ENCODE data around the gene RAPSN. TPM values are rescaled to one million over a fixed set of nuclear protein-coding genes. Genes with fewer than 3 reads are reported as not detected.

The RAPSN gene
- total and polyA plus RNA-seq, 2 of the 8 experiments (the other 6 are each of a cell fraction or from before 2014, with no cell fraction given) = 0.06 to 0.34 TPM

DNA sequence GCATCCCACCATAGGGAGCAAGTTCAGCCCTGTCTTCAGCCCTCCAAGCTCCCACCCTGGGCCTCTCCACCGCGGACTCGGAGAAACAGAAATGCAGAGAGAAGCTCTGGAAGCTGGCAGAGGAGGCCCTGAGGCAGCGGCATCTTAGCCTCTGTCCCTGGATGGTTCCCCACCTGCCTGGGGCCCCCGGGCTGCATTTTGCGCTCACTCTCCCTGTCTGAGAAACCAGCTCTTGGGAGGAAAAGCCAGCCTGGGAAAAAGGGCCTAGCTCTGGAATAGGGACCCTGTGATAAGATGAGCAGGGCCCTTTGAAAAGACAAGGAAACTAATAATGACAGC, 58.5 kb downstream of the RAPSN start:
- DNase-seq (ENCODE audit: low read depth in 1 of 2, low spot score in 2 of 2) = no peak
- H4K20me1 ChIP-seq (replicated peaks in 1 of 2; ENCODE audit: control insufficient read depth in 1 of 2, insufficient read depth in 2 of 2, low read length in 2 of 2) = no peaks in the 10 kb centered on the region
- no peak overlapping the region for H3K9ac ChIP-seq (replicated peaks in 1 of 4; ENCODE audit: extremely low read depth in 1 of 4, low read depth in 3 of 4, low read length in 3 of 4)
- no peaks in the 10 kb centered on the region for H3K27me3 ChIP-seq (replicated peaks in 1 of 4; ENCODE audit: control insufficient read depth in 3 of 4, extremely low read depth in 1 of 4, insufficient read depth in 3 of 4, low read length in 3 of 4)
- peaks cover 0 to 7% (median 0%) of the 10 kb centered on the region in 4 experiments; a peak in 2 of 7 replicates for H3K4me1 ChIP-seq (replicated peaks in 1 of 4; ENCODE audit: control insufficient read depth in 3 of 4, insufficient read depth in 4 of 4, low read length in 3 of 4)
- H3K4me2 ChIP-seq (ENCODE audit: insufficient read depth in 1 of 2, low read depth in 2 of 2, low read length in 2 of 2) = no peak overlapping the region
- H3K14ac ChIP-seq (ENCODE audit: insufficient read length) = no peak overlapping the region
- no peak overlapping the region for H2AFZ ChIP-seq (ENCODE audit: low read length)
- H2BK20ac ChIP-seq (ENCODE audit: low read length) = no peak overlapping the region
- CTCF ChIA-PET (ENCODE audit: partially characterized antibody) = interaction anchor here (1.1 to 10.7 kb wide), 7 partner anchors 10 to 185 kb away, joined by 3 to 78 read pairs (median 7); no protein-coding TSS in a partner anchor
- H4K91ac ChIP-seq (replicated peaks; ENCODE audit: insufficient read length, low read length) = no peak overlapping the region
- no peak overlapping the region for H2BK12ac ChIP-seq (ENCODE audit: low read depth, low read length)
- no peaks in the 10 kb centered on the region for H3K36me3 ChIP-seq (ENCODE audit: control insufficient read depth in 2 of 4, insufficient read depth in 4 of 4, low read length in 3 of 4)
- H3K27ac ChIP-seq (ENCODE audit: low read depth, low read length) = no peak overlapping the region
- no peak overlapping the region for H2BK15ac ChIP-seq (ENCODE audit: low read length)
- H3K18ac ChIP-seq (ENCODE audit: extremely low read depth, low read length) = no peak overlapping the region
- no peaks in the 10 kb centered on the region for H3K79me2 ChIP-seq (ENCODE audit: control insufficient read depth in 1 of 2, insufficient read depth in 2 of 2, low read length in 2 of 2)
- H3K4me3 ChIP-seq (ENCODE audit: extremely low read depth in 1 of 4, insufficient read depth in 2 of 4, low read depth in 3 of 4, low read length in 4 of 4) = no peak overlapping the region
- 89% methylated on average over 6 of the region's 6 CpGs; no CpG with 5 or more reads in 1 of the 2 experiments for WGBS, 2 experiments (ENCODE audit: extremely low coverage in 1 of 2, insufficient coverage in 1 of 2, insufficient read length in 1 of 2, insufficient replicate concordance in 2 of 2, low coverage in 1 of 2, low lambda C conversion rate in 2 of 2, missing lambda C conversion rate in 1 of 2)
- no peak overlapping the region for H2AK5ac ChIP-seq (ENCODE audit: low read depth, low read length)
- H2BK120ac ChIP-seq (replicated peaks; ENCODE audit: low read depth, low read length) = no peak overlapping the region
- H2BK5ac ChIP-seq (ENCODE audit: low read depth, low read length) = no peak overlapping the region
- POLR2A ChIA-PET (ENCODE audit: partially characterized antibody) = interaction anchor here (1.2 to 5.4 kb wide), 3 partner anchors 9 to 15 kb away, joined by 3 to 29 read pairs (median 4); no protein-coding TSS in a partner anchor
- no peaks in the 10 kb centered on the region for H3K79me1 ChIP-seq (ENCODE audit: low read depth, low read length)
- no peak overlapping the region for H3K23ac ChIP-seq (ENCODE audit: insufficient read length)
- H3K4ac ChIP-seq (replicated peaks; ENCODE audit: insufficient read length, low read depth, low read length) = no peak overlapping the region
- no peaks in the 10 kb centered on the region for H3K9me3 ChIP-seq (ENCODE audit: insufficient read depth in 2 of 2, low read depth in 1 of 2, low read length in 1 of 2)
- H3K56ac ChIP-seq (replicated peaks; ENCODE audit: insufficient read length, low read depth, low read length) = no peak overlapping the region
- no peak overlapping the region for H4K8ac ChIP-seq (ENCODE audit: extremely low read depth, insufficient read depth, low read length)
- H4K5ac ChIP-seq (ENCODE audit: insufficient read length, low read depth, low read length) = no peak overlapping the region
- FAIRE-seq = no peak
- H3K23me2 ChIP-seq (ENCODE audit: low read depth, low read length) = no peaks in the 10 kb centered on the region
- TF ChIP-seq EGR1 (IDR thresholded peaks at IDR 0.05; ENCODE audit: borderline replicate concordance, low read depth, low read length) = no peak
- TF ChIP-seq KDM4A (IDR thresholded peaks at IDR 0.05; ENCODE audit: low read depth, low read length, severe bottlenecking) = no peak
- TF ChIP-seq SUZ12 (IDR thresholded peaks at IDR 0.05; ENCODE audit: low read length) = no peak
- TF ChIP-seq, protein P1, sequence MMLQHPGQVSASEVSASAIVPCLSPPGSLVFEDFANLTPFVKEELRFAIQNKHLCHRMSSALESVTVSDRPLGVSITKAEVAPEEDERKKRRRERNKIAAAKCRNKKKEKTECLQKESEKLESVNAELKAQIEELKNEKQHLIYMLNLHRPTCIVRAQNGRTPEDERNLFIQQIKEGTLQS (IDR thresholded peaks at IDR 0.05; ENCODE audit: insufficient read depth, low read depth, low read length) = no peak
- no peak for TF ChIP-seq KDM5A (IDR thresholded peaks at IDR 0.05; ENCODE audit: low read length)
- TF ChIP-seq SIN3A (conservative IDR thresholded peaks at IDR 0.05 in 1 of 2, IDR thresholded peaks at IDR 0.05 in 1 of 2; ENCODE audit: low read depth in 1 of 2, low read length in 2 of 2) = no peak
- TF ChIP-seq YY1 (IDR thresholded peaks at IDR 0.05; ENCODE audit: low read depth, low read length) = no peak
- no peak for TF ChIP-seq MAX (IDR thresholded peaks at IDR 0.05)
- TF ChIP-seq SIX5 (IDR thresholded peaks at IDR 0.05; ENCODE audit: low read depth, low read length) = no peak
- no peak for TF ChIP-seq RAD21 (IDR thresholded peaks at IDR 0.05 in 1 of 2, conservative IDR thresholded peaks at IDR 0.05 in 1 of 2; ENCODE audit: low read depth in 2 of 2, low read length in 2 of 2)
- TF ChIP-seq SRF (IDR thresholded peaks at IDR 0.05; ENCODE audit: low read depth, low read length) = no peak
- TF ChIP-seq, protein P2, sequence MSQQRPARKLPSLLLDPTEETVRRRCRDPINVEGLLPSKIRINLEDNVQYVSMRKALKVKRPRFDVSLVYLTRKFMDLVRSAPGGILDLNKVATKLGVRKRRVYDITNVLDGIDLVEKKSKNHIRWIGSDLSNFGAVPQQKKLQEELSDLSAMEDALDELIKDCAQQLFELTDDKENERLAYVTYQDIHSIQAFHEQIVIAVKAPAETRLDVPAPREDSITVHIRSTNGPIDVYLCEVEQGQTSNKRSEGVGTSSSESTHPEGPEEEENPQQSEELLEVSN (IDR thresholded peaks at IDR 0.05) = no peak
